Activated naive CD4-positive, alpha-beta T cell treated with anti-CD3 and anti-CD28 coated beads, Interleukin-2, amount 50 U/mL, for 16 hours (primary cell): ENCODE results near the gene KIAA1755.
"Not testable (repeated sequence)": the region's sequence is repeated elsewhere in the genome, so short reads cannot be mapped to it uniquely, and the experiment has no call there.

Source experiments
- DNase-seq: peaks from one replicate; pipeline ENCODE4 v3.0.0-alpha.2; 2020

The KIAA1755 gene

DNA sequence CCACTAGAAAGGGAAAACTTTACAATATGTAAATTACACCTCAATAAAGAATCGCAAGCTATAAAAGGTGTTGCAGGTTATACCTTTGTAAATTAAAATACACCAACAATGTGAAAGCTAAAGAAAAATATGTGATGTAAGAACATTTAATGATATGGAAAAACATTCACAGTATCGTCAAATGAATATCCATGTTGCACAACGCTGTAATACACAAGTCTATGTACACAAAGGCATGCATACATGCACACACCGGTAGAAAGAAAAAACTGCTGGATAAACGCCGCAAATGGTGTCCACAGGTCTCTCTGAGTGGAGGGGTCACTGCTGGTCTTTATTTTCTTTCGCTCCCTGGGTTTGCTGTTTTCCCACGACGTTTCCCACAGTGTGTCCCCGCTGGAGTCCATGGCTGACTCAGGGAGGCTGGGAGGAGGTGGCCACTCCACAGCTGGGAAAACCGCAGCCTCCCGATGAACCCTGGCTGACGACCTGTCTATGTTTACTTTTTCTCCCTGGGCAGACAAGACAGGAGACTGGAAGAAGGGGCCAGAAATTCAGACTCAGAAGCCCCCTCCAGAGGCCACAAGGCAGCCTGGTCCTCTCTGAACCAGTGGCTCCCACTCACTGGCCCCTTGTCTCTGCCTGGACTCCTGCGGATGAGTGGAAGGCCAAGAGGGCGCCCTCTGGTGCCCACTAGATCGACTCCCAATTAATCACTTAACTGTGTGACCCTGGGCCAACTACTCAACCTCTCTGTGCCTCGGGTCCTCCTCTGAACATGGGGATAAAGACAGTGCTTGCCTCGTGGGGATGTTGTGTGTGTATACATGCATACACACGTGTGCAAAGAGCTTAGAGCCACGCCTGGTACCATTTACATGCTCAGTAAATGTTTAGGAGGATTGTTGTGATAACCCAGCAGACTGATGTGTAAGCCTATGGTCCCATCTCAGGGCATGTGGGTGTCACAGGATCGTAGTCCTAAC is 30.6 kb upstream of the KIAA1755 start:
- no peak for DNase-seq

GRCh38 chr20:38286586-38287531 is 26.3 kb upstream of the KIAA1755 start:
- DNase-seq: no peak

DNA sequence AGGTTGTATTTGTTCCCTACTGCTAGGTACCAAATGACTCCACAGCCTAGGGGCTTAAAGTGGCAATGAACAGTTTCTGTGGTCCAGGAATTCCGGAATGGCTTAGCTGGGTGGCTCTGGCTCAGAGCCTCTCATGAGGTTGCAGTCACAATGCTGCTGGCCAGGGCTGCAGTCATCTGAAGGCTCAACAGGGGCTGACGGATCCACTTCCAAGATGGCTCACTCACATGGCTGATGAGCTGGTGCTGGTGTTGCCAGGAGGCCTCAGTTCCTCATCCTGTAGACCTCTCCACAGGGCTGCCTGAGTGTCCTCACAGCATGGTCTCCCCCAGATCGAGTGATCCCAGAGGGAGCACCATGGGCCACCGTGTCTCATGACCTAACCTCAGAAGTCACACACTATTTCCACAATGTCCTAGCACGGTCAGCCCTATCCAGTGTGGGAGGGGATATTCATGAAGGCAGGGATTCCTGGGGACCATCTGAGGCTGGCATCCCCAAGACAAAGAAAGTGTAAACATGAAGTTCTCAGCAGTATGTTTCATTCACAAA is 24.4 kb upstream of the KIAA1755 start:
- no peak for DNase-seq

- DNase-seq: not testable (repeated sequence)
These were observed 23.6 kb upstream of the KIAA1755 start for GRCh38 chr20:38284066-38284650.

GRCh38 chr20:38283236-38283635 is 22.7 kb upstream of the KIAA1755 start:
- no peak for DNase-seq

DNA sequence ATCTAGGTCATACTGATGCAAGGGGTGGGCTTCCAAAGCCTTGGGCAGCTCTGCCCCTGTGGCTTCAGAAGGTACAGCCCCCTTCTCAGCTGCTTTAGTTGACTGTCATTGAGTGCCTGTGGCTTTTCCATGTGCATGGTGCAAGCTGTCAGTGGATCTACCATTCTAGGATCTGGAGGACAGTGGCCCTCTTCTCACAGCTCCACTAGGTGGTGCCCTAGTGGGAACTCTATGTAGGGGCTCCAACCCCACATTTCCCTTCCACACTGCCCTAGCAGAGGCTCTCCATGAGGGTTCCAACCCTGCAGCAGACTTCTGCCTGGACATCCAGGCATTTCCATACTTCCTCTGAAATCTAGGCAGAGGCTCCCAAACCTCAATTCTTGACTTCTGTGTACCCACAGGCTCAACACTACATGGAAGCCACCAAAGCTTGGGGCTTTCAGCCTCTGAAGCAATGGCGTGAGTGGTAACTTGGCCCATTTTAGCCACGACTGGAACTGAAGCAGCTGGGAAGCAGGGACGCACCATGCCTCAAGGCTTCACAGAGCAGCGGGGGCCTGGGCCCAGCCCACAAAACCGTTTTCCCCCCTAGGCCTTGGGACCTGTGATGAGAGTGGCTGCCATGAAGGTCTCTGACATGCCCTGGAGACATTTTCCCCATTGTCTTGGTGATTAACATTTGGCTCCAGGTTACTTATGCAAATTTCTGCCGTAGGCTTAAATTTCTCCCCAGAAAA is 20.8 kb upstream of the KIAA1755 start:
- not testable (repeated sequence) for DNase-seq

- no peak for DNase-seq
These were observed 18.2 kb upstream of the KIAA1755 start for GRCh38 chr20:38278763-38279162.

- DNase-seq: no peak
These were observed 17.6 kb upstream of the KIAA1755 start for GRCh38 chr20:38278131-38278530.

- DNase-seq: no peak
These were observed 17.2 kb upstream of the KIAA1755 start for GRCh38 chr20:38277691-38278090.

- DNase-seq: no peak
These were observed 16.8 kb upstream of the KIAA1755 start for GRCh38 chr20:38277285-38277684.

DNA sequence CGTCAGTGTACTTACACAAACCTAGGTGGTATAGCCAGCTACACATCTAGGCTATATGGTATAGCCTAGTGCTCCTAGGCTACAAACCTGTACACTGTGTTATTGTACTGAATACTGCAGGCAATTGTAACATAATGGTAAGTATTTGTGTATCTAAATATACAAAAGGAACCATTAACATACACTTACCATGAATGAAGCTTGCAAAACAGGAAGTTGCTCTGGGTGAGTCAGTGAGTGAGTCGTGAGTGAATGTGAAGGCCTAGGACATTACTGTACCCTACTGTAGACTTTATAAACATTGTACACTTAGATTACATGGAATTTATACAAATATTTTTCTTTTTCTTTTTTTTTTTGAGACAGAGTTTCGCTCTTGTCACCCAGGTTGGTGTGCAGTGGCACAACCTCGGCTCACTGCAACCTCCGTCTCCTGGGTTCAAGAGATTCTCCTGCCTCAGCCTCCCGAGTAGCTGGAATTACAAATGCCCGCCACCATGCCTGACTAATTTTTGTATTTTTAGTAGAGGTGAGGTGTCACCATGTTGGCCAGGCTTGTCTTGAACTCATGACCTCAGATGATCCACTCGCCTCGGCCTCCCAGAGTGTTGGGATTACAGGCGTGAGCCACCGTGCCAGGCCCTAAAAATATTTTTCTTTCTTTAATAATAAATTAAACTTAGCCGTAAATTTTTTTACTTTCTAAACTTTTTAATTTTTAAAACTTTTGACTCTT is 15.4 kb upstream of the KIAA1755 start:
- no peak for DNase-seq

GRCh38 chr20:38272961-38273360 is 12.4 kb upstream of the KIAA1755 start:
- no peak for DNase-seq

DNA sequence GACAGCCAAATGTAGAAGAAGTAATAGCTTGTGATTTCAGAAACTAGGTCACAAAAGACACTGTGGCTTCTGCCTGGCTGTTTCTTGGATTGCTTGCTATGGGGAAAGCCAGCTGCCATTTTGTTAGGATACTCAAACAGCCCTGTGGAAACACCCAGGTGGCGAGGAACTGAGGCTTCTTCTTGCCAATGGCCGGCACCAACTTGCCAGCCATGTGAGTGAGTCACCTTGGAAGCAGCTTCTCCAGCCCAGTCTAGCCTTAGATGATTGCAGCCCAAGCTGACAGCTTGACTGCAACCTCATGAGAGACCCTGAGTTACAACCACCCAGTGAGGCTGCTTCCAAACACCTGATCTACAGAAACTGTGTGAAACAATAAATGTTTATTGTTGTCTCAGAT is 11.9 kb upstream of the KIAA1755 start:
- no peak for DNase-seq

GRCh38 chr20:38271608-38272120 is 11.1 kb upstream of the KIAA1755 start:
- no peak for DNase-seq

- DNase-seq: no peak
These were observed 10.5 kb upstream of the KIAA1755 start for GRCh38 chr20:38270869-38271605.

DNA sequence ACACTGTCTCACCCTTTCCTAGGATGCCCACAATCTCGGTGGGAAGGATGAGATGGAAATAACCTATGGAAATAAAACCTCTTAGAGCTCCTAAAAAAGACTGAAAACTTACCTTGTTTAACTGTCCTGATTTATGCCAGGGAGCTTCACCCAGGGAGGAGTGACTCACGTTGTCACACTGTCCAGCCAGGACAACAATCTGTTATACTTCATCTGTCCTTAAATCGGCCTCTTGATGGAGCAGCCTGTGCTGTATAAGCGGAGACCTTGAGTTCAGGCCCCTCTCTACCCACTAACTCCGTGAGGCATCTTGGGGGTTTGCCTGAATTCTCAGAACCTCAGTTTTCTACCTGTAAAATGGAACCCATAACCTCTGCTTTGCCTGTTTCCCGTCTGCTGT is 9.2 kb upstream of the KIAA1755 start:
- DNase-seq: no peak

DNA sequence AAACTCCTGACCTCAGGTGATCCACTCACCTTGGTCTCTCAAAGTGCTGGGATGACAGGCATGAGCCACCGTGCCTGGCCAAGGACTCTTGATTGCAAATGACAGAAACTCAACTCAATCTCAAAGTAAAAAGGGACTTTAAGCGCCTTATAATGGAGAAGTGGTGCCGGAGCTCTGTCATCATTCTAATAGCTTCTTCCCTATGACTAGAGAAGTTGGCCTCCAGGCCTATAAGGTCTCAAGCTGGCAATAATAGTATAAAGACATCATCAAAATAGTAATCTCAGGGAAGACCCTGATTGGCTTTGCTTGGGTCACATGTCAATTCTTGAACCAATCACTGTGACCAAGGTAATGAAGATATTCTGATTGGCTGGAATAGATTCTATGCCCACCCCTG is 8.5 kb upstream of the KIAA1755 start:
- DNase-seq: no peak

GRCh38 chr20:38267901-38268514 is 7.5 kb upstream of the KIAA1755 start:
- no peak for DNase-seq

DNA sequence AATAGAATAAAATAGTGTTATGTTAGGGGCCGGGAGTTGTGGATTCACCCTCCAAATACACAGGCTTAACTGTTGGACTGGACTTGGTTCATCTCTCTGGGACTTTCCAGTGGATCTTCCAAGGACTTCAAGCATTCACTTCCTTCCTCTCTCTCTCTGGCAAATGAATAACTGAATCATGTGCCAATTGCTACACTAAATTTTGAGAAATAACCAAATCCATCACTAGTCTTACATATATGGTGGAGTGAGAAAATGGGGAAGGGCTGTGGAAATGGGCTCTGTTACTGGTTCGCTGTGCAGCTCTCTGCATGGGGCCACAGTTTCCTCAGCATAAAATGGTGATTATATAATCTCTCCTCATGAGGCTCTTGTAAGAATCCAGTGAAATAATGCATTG is 6.8 kb upstream of the KIAA1755 start:
- DNase-seq: no peak

GRCh38 chr20:38266426-38266825 is 5.9 kb upstream of the KIAA1755 start:
- DNase-seq: no peak
